Measurements from ENCODE around the gene EXOC6.
"Not testable (repeated sequence)": the region's sequence is repeated elsewhere in the genome, so short reads cannot be mapped to it uniquely, and the experiment has no call there.

Gene EXOC6

DNA sequence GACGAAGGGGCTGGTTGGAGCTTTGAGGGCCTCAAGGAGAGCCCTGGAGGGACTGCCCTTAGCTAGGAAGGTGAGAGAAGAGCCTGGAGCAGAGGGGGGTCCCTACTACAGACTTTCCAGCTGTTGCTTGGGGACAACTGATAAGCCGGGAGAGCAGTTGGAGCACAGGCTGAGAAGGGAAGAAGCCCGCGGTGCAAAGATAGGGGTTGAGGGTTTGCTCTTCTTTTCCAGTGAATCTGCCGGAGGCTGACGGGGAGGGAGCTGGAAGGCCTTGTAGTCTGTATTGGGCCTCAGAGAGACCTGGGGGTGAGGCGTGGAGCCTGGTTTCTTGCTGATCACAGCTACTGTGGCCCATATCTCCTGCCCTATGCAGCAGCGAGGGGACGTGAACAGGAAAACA, 249.1 kb downstream of the EXOC6 start:
- H3K9me3 ChIP-seq (ENCODE audit: control insufficient read depth in 5 of 5, low read length in 5 of 5), result no peaks in the 10 kb centered on the region
- H3K36me3 ChIP-seq (ENCODE audit: control insufficient read depth in 5 of 5, insufficient read depth in 5 of 5, low read length in 5 of 5), result no peaks in the 10 kb centered on the region
- no peak overlapping the region for H3K4me3 ChIP-seq (ENCODE audit: low read depth in 1 of 5, low read length in 5 of 5)
- no peaks in the 10 kb centered on the region for H3K4me1 ChIP-seq (ENCODE audit: control insufficient read depth in 5 of 5, insufficient read depth in 5 of 5, low read length in 5 of 5)
- H3K9ac ChIP-seq (ENCODE audit: low read length in 5 of 5), result no peak overlapping the region
- H3K27me3 ChIP-seq (ENCODE audit: control insufficient read depth in 5 of 5, insufficient read depth in 4 of 5, low read length in 5 of 5), result no peaks in the 10 kb centered on the region
- H3K27ac ChIP-seq (ENCODE audit: low read depth, low read length), result no peak overlapping the region

DNA sequence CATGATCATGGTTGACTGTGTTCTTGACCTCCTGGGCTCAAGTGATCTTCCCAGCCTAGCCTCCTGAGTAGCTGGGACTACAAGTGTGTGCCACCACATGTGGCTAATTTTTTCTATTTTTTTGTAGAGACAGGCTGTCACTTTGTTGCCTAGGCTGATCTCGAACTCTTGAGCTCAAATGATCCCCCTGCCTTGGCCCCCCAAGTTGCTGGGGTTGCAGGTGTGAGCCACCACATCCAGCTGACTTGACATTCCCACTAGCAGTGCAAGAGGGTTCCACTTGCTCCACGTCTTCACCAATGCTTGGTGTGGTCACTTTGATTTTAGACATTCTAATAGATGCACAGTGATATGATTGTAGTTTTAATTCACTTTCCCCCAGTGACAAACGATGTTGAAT, 250.5 kb downstream of the EXOC6 start:
- Histone ChIP-seq H3K9ac (ENCODE audit: low read length in 5 of 5) (no peak overlapping the region), H3K36me3 (ENCODE audit: control insufficient read depth in 5 of 5, insufficient read depth in 5 of 5, low read length in 5 of 5) (no peaks in the 10 kb centered on the region), H3K9me3 (ENCODE audit: control insufficient read depth in 5 of 5, low read length in 5 of 5) (peaks cover 0 to 3% (median under 1%) of the 10 kb centered on the region in 5 donors), H3K4me3 (ENCODE audit: low read depth in 1 of 5, low read length in 5 of 5) (no peak overlapping the region), H3K4me1 (ENCODE audit: control insufficient read depth in 5 of 5, insufficient read depth in 5 of 5, low read length in 5 of 5) (no peaks in the 10 kb centered on the region), H3K27ac (ENCODE audit: low read depth, low read length) (no peak overlapping the region), H3K27me3 (ENCODE audit: control insufficient read depth in 5 of 5, insufficient read depth in 4 of 5, low read length in 5 of 5) (no peaks in the 10 kb centered on the region)

DNA sequence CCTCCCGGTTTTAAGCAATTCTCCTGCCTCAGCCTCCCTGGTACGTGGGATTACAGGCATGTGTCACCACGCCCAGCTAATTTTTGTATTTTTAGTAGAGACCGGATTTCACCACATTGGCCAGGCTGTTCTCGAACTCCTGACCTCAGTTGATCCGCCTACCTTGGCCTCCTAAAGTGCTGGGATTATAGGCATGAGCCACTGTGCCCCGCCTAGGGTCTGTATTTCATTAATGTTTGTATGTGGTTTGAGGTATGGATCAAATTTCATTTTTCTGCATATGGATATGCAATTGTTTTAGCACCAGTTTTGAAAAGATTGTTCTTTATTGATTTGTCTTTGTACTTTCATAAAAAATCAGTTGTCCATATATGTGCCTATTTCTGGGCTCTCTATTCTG, 251.3 kb downstream of the EXOC6 start:
- no peak overlapping the region for H3K4me3 ChIP-seq (ENCODE audit: low read depth in 1 of 5, low read length in 5 of 5)
- H3K9me3 ChIP-seq (ENCODE audit: control insufficient read depth in 5 of 5, low read length in 5 of 5), result peaks cover 0 to 5% (median 4%) of the 10 kb centered on the region in 5 donors
- H3K4me1 ChIP-seq (ENCODE audit: control insufficient read depth in 5 of 5, insufficient read depth in 5 of 5, low read length in 5 of 5), result no peaks in the 10 kb centered on the region
- H3K27ac ChIP-seq (ENCODE audit: low read depth, low read length), result no peak overlapping the region
- H3K9ac ChIP-seq (ENCODE audit: low read length in 5 of 5), result no peak overlapping the region
- H3K27me3 ChIP-seq (ENCODE audit: control insufficient read depth in 5 of 5, insufficient read depth in 4 of 5, low read length in 5 of 5), result no peaks in the 10 kb centered on the region
- H3K36me3 ChIP-seq (ENCODE audit: control insufficient read depth in 5 of 5, insufficient read depth in 5 of 5, low read length in 5 of 5), result no peaks in the 10 kb centered on the region

DNA sequence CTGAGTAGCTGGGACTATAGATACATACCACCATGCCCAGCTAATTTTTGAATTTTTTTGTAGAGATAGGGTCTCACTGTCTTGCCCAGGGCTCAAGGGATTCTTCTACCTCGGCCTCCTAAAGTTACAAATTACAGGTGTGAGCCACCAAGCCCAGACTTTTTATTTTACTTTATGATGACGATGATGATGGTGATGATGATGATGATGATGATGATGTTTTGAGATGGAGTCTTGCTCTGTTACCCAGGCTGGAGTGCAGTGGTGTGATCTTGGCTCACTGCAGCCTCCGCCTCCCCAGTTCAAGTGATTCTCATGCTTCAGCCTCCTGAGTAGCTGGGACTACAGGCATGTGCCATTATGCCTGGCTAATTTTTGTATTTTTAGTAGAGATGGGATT, 252.8 kb downstream of the EXOC6 start:
- H3K4me1 ChIP-seq (ENCODE audit: control insufficient read depth in 5 of 5, insufficient read depth in 5 of 5, low read length in 5 of 5); H3K36me3 ChIP-seq (ENCODE audit: control insufficient read depth in 5 of 5, insufficient read depth in 5 of 5, low read length in 5 of 5); H3K27me3 ChIP-seq (ENCODE audit: control insufficient read depth in 5 of 5, insufficient read depth in 4 of 5, low read length in 5 of 5); H3K27ac ChIP-seq (ENCODE audit: low read depth, low read length); H3K9me3 ChIP-seq (ENCODE audit: control insufficient read depth in 5 of 5, low read length in 5 of 5); H3K9ac ChIP-seq (ENCODE audit: low read length in 5 of 5); H3K4me3 ChIP-seq (ENCODE audit: low read depth in 1 of 5, low read length in 5 of 5): not testable (repeated sequence)

DNA sequence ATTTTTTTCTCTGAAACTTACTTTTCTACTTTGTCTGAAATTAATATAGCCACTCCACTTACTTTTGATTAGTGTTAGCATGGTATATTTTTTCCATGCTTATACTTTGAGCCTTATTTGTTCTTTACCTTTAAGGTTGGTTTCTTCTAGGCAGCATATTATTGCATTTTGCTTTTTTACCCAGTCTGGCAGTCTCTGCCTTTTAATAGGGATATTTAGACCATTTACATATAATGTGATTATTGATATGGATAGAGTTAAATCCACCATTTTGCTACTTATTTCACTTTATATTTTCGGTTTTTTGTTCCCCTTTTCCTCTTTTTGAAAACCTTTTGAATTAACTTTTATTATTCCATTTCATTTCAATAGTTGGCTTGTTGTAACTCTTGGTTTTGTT, 255.6 kb downstream of the EXOC6 start:
- no peaks in the 10 kb centered on the region for H3K27me3 ChIP-seq (ENCODE audit: control insufficient read depth in 5 of 5, insufficient read depth in 4 of 5, low read length in 5 of 5)
- H3K9me3 ChIP-seq (ENCODE audit: control insufficient read depth in 5 of 5, low read length in 5 of 5), result peaks cover 0 to 5% (median 4%) of the 10 kb centered on the region in 5 donors
- H3K4me3 ChIP-seq (ENCODE audit: low read depth in 1 of 5, low read length in 5 of 5), result no peak overlapping the region
- no peaks in the 10 kb centered on the region for H3K36me3 ChIP-seq (ENCODE audit: control insufficient read depth in 5 of 5, insufficient read depth in 5 of 5, low read length in 5 of 5)
- H3K27ac ChIP-seq (ENCODE audit: low read depth, low read length), result no peak overlapping the region
- no peak overlapping the region for H3K9ac ChIP-seq (ENCODE audit: low read length in 5 of 5)
- no peaks in the 10 kb centered on the region for H3K4me1 ChIP-seq (ENCODE audit: control insufficient read depth in 5 of 5, insufficient read depth in 5 of 5, low read length in 5 of 5)

DNA sequence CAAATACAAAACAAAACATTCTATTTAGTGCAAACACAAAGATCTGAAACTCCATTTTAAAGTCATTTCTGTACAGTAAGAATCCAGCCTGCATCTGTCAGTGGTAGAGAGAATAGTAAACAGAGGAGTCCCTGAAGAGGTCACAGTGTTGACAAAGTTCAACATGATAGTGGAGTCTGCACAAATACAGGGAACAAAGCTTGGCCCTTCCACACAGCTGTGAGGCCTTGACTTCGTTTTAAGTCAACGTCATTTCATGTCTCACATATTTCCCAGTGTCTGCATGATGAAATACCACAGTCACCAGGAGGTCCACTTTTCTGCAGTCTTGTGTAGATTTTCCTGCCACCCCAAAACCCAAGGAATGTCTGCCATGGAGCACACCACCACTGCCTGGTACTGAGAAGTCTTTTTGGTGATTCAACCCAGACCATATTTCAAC, 258.3 kb downstream of the EXOC6 start:
- no peaks in the 10 kb centered on the region for H3K27me3 ChIP-seq (ENCODE audit: control insufficient read depth in 5 of 5, insufficient read depth in 4 of 5, low read length in 5 of 5)
- H3K4me3 ChIP-seq (ENCODE audit: low read depth in 1 of 5, low read length in 5 of 5), result no peak overlapping the region
- H3K36me3 ChIP-seq (ENCODE audit: control insufficient read depth in 5 of 5, insufficient read depth in 5 of 5, low read length in 5 of 5), result no peaks in the 10 kb centered on the region
- H3K27ac ChIP-seq (ENCODE audit: low read depth, low read length), result no peak overlapping the region
- no peak overlapping the region for H3K9ac ChIP-seq (ENCODE audit: low read length in 5 of 5)
- peaks cover 0 to 5% (median 4%) of the 10 kb centered on the region in 5 donors for H3K9me3 ChIP-seq (ENCODE audit: control insufficient read depth in 5 of 5, low read length in 5 of 5)
- H3K4me1 ChIP-seq (ENCODE audit: control insufficient read depth in 5 of 5, insufficient read depth in 5 of 5, low read length in 5 of 5), result no peaks in the 10 kb centered on the region
